ENCODE results near the gene DOCK1.
"Not testable (repeated sequence)": the region's sequence is repeated elsewhere in the genome, so short reads cannot be mapped to it uniquely, and the experiment has no call there.

Gene DOCK1

GRCh38 chr10:126928274-126928673, 23.0 kb downstream of the DOCK1 start:
- H3K9me3 ChIP-seq (ENCODE audit: insufficient read depth, low read depth, low read length), result no peaks in the 10 kb centered on the region
- H3K27me3 ChIP-seq (ENCODE audit: insufficient read depth, low read length), result no peaks in the 10 kb centered on the region
- H3K36me3 ChIP-seq (ENCODE audit: insufficient read depth, low read depth, low read length), result peaks cover 26% of the 10 kb centered on the region; the same call in 1 of the 2 replicates
- no peak overlapping the region for H3K27ac ChIP-seq (ENCODE audit: low read length)
- no peak overlapping the region for H3K9ac ChIP-seq (ENCODE audit: low read depth, low read length)
- H3K4me1 ChIP-seq (ENCODE audit: insufficient read depth, low read length), result no peaks in the 10 kb centered on the region
- H3K4me3 ChIP-seq (ENCODE audit: low read length), result no peak overlapping the region

GRCh38 chr10:126929391-126929790, 24.2 kb downstream of the DOCK1 start:
- Histone ChIP-seq H3K9me3 (ENCODE audit: insufficient read depth, low read depth, low read length) (no peaks in the 10 kb centered on the region), H3K36me3 (ENCODE audit: insufficient read depth, low read depth, low read length) (peaks cover 26% of the 10 kb centered on the region; the same call in 1 of the 2 replicates), H3K27me3 (ENCODE audit: insufficient read depth, low read length) (no peaks in the 10 kb centered on the region), H3K4me1 (ENCODE audit: insufficient read depth, low read length) (no peaks in the 10 kb centered on the region), H3K9ac (ENCODE audit: low read depth, low read length) (no peak overlapping the region), H3K27ac (ENCODE audit: low read length) (no peak overlapping the region), H3K4me3 (ENCODE audit: low read length) (no peak overlapping the region)

- Histone ChIP-seq H3K4me1 (ENCODE audit: insufficient read depth, low read length) (no peaks in the 10 kb centered on the region), H3K9me3 (ENCODE audit: insufficient read depth, low read depth, low read length) (no peaks in the 10 kb centered on the region), H3K4me3 (ENCODE audit: low read length) (no peak overlapping the region), H3K27me3 (ENCODE audit: insufficient read depth, low read length) (no peaks in the 10 kb centered on the region), H3K36me3 (ENCODE audit: insufficient read depth, low read depth, low read length) (peaks cover 26% of the 10 kb centered on the region; the same call in 1 of the 2 replicates), H3K27ac (ENCODE audit: low read length) (no peak overlapping the region), H3K9ac (ENCODE audit: low read depth, low read length) (no peak overlapping the region)
Observed at GRCh38 chr10:126930131-126930882, 25.1 kb downstream of the DOCK1 start.

- Histone ChIP-seq H3K4me3 (ENCODE audit: low read length) (no peak overlapping the region), H3K27me3 (ENCODE audit: insufficient read depth, low read length) (no peaks in the 10 kb centered on the region), H3K9ac (ENCODE audit: low read depth, low read length) (no peak overlapping the region), H3K4me1 (ENCODE audit: insufficient read depth, low read length) (no peaks in the 10 kb centered on the region), H3K27ac (ENCODE audit: low read length) (no peak overlapping the region), H3K36me3 (ENCODE audit: insufficient read depth, low read depth, low read length) (peaks cover 26% of the 10 kb centered on the region; the same call in 1 of the 2 replicates), H3K9me3 (ENCODE audit: insufficient read depth, low read depth, low read length) (no peaks in the 10 kb centered on the region)
Observed at GRCh38 chr10:126930883-126931503, 25.8 kb downstream of the DOCK1 start.

- H3K4me1 ChIP-seq (ENCODE audit: insufficient read depth, low read length), result no peaks in the 10 kb centered on the region
- H3K9me3 ChIP-seq (ENCODE audit: insufficient read depth, low read depth, low read length), result no peaks in the 10 kb centered on the region
- H3K27ac ChIP-seq (ENCODE audit: low read length), result no peak overlapping the region
- no peak overlapping the region for H3K4me3 ChIP-seq (ENCODE audit: low read length)
- no peak overlapping the region for H3K9ac ChIP-seq (ENCODE audit: low read depth, low read length)
- peaks cover 21% of the 10 kb centered on the region; the same call in 1 of the 2 replicates for H3K36me3 ChIP-seq (ENCODE audit: insufficient read depth, low read depth, low read length)
- no peaks in the 10 kb centered on the region for H3K27me3 ChIP-seq (ENCODE audit: insufficient read depth, low read length)
Observed at GRCh38 chr10:126931544-126931943, 26.3 kb downstream of the DOCK1 start.

- Histone ChIP-seq H3K27ac (ENCODE audit: low read length) (no peak overlapping the region), H3K36me3 (ENCODE audit: insufficient read depth, low read depth, low read length) (peaks cover 15% of the 10 kb centered on the region; the same call in 1 of the 2 replicates), H3K4me3 (ENCODE audit: low read length) (no peak overlapping the region), H3K4me1 (ENCODE audit: insufficient read depth, low read length) (no peaks in the 10 kb centered on the region), H3K27me3 (ENCODE audit: insufficient read depth, low read length) (no peaks in the 10 kb centered on the region), H3K9ac (ENCODE audit: low read depth, low read length) (no peak overlapping the region), H3K9me3 (ENCODE audit: insufficient read depth, low read depth, low read length) (no peaks in the 10 kb centered on the region)
Observed at GRCh38 chr10:126932516-126932915, 27.3 kb downstream of the DOCK1 start.

GRCh38 chr10:126933116-126933515, 27.9 kb downstream of the DOCK1 start:
- H3K27me3 ChIP-seq (ENCODE audit: insufficient read depth, low read length), result no peaks in the 10 kb centered on the region
- no peaks in the 10 kb centered on the region for H3K4me1 ChIP-seq (ENCODE audit: insufficient read depth, low read length)
- H3K9ac ChIP-seq (ENCODE audit: low read depth, low read length), result no peak overlapping the region
- H3K27ac ChIP-seq (ENCODE audit: low read length), result no peak overlapping the region
- no peaks in the 10 kb centered on the region for H3K9me3 ChIP-seq (ENCODE audit: insufficient read depth, low read depth, low read length)
- H3K4me3 ChIP-seq (ENCODE audit: low read length), result no peak overlapping the region
- peaks cover 9% of the 10 kb centered on the region; the same call in 1 of the 2 replicates for H3K36me3 ChIP-seq (ENCODE audit: insufficient read depth, low read depth, low read length)

GRCh38 chr10:126935263-126935946, 30.2 kb downstream of the DOCK1 start:
- Histone ChIP-seq H3K36me3 (ENCODE audit: insufficient read depth, low read depth, low read length) (no peaks in the 10 kb centered on the region), H3K9ac (ENCODE audit: low read depth, low read length) (no peak overlapping the region), H3K4me3 (ENCODE audit: low read length) (no peak overlapping the region), H3K9me3 (ENCODE audit: insufficient read depth, low read depth, low read length) (no peaks in the 10 kb centered on the region), H3K27ac (ENCODE audit: low read length) (no peak overlapping the region), H3K4me1 (ENCODE audit: insufficient read depth, low read length) (no peaks in the 10 kb centered on the region), H3K27me3 (ENCODE audit: insufficient read depth, low read length) (no peaks in the 10 kb centered on the region)

- Histone ChIP-seq H3K9me3 (ENCODE audit: insufficient read depth, low read depth, low read length) (no peaks in the 10 kb centered on the region), H3K36me3 (ENCODE audit: insufficient read depth, low read depth, low read length) (no peaks in the 10 kb centered on the region), H3K27ac (ENCODE audit: low read length) (no peak overlapping the region), H3K4me3 (ENCODE audit: low read length) (no peak overlapping the region), H3K4me1 (ENCODE audit: insufficient read depth, low read length) (no peaks in the 10 kb centered on the region), H3K27me3 (ENCODE audit: insufficient read depth, low read length) (no peaks in the 10 kb centered on the region), H3K9ac (ENCODE audit: low read depth, low read length) (no peak overlapping the region)
Observed at GRCh38 chr10:126937026-126937425, 31.8 kb downstream of the DOCK1 start.

GRCh38 chr10:126938121-126938520, 32.9 kb downstream of the DOCK1 start:
- H3K4me3 ChIP-seq (ENCODE audit: low read length); H3K27ac ChIP-seq (ENCODE audit: low read length); H3K4me1 ChIP-seq (ENCODE audit: insufficient read depth, low read length); H3K36me3 ChIP-seq (ENCODE audit: insufficient read depth, low read depth, low read length); H3K9me3 ChIP-seq (ENCODE audit: insufficient read depth, low read depth, low read length); H3K9ac ChIP-seq (ENCODE audit: low read depth, low read length); H3K27me3 ChIP-seq (ENCODE audit: insufficient read depth, low read length): not testable (repeated sequence)

GRCh38 chr10:126939706-126940105, 34.5 kb downstream of the DOCK1 start:
- Histone ChIP-seq H3K4me3 (ENCODE audit: low read length) (no peak overlapping the region), H3K9me3 (ENCODE audit: insufficient read depth, low read depth, low read length) (no peaks in the 10 kb centered on the region), H3K27me3 (ENCODE audit: insufficient read depth, low read length) (no peaks in the 10 kb centered on the region), H3K9ac (ENCODE audit: low read depth, low read length) (no peak overlapping the region), H3K27ac (ENCODE audit: low read length) (no peak overlapping the region), H3K36me3 (ENCODE audit: insufficient read depth, low read depth, low read length) (no peaks in the 10 kb centered on the region), H3K4me1 (ENCODE audit: insufficient read depth, low read length) (no peaks in the 10 kb centered on the region)

Data from iPS-20b (cell line).